GM20431 (cell line): ENCODE results near the gene USP34.

Experiments
- in situ Hi-C: fragments of 300-500 bp; cut with MseI, MboI; formaldehyde crosslinking; loops from one replicate; pipeline ENCODE4 v1.15.0; 2020; ENCODE audit warnings: low sequenced_read_pairs; ENCODE audit not compliant: unreplicated experiment

The USP34 gene

DNA sequence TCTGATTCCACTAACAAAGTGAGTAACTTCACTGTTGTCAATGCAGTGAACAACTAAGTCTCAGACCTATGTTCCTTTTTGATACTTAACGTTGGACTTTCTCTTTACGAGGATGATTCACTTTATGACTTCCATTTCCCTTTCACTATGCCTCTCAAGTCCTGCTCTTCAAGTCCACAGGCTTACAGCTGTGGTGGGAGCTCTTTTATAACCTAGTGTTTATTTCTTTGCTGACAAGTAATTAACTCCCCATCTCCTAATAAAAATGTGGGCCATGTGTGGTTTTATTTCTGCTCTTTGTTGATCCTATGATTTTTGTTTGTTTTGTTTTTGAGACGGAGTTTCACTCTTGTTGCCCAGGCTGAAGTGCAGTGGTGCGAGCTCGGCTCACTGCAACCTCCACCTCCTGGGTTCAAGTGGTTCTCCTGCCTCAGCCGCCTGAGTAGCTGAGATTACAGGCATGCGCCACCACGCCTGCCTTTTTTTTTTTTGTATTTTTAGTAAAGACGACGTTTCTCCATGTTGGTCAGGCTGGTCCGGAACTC is 142.1 kb downstream of the USP34 start:
- in situ Hi-C loops = no loop called here

DNA sequence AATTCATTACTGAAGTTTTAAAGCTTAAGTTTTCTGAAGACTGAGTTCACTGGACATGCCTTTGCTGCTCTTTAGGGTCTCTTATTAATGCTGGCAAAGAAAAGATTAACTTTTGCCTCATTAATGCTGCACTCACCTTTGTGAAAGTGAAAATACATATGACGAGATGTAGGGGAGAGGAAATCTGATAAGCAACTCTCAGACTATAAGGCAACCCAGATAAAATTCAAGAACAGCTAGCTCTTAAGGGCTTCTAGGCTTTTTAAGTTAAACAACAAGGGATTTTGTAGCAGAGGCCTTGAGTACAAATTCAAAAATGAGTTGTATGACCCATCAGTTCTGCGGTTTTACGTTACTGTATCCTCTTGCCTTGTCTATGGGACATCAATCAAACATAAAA is 143.7 kb downstream of the USP34 start:
- in situ Hi-C loops = no loop called here

DNA sequence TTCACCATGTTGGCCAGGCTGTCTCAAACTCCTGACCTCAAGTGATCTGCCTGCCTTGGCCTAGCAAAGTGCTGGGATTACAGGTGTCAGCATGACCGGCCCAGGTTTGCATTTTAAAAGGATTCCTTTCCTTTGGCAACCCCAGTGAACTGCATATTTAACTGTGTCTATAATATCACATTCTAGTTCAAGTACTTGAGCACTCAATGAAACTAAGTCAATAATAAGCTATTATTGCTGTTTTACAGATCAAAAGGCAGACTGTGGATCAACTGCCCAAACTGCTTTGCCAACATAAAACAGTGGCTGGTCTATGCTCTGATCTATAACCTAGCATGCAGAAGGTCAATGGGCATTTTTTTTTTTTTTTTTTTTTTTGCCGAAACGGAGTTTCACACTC is 144.5 kb downstream of the USP34 start:
- in situ Hi-C loops = no loop called here

DNA sequence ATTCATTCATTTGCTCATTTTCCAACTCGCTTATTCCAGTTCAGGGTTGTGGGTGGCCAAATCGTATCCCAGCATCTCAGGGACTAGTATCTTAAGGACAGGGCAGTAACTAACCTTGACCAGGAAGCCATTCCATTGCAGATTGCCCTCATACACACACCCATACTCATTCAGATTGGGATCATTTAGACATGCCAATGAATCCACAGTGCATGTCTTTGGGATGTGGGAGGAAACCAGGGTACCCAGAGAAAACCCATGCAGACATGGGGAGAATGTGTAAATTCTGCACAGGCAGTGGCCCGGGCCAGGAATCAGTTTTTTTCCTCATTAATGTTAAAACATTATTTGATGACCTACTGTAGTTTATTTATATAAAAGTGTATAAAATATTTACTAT is 150.7 kb downstream of the USP34 start:
- in situ Hi-C loops = no loop called here

DNA sequence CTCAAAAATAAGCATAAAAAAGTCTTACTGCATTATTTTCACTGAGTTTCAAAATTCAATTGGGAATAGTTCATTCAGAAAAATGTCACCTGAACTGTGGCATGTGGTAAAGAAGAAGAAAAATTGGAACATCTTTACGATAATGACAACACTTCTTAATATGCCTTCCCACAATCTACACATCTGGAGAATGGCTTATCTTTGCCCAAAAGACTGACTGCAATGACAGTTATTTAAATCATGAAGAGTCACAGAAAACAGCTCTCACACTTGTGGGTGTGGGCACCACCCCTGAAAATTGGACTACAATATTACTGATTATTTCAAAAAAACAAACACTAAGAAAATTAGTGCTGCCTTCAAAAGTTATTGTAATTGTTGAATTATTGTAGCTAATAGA is 152.3 kb downstream of the USP34 start:
- in situ Hi-C loops = no loop called here

DNA sequence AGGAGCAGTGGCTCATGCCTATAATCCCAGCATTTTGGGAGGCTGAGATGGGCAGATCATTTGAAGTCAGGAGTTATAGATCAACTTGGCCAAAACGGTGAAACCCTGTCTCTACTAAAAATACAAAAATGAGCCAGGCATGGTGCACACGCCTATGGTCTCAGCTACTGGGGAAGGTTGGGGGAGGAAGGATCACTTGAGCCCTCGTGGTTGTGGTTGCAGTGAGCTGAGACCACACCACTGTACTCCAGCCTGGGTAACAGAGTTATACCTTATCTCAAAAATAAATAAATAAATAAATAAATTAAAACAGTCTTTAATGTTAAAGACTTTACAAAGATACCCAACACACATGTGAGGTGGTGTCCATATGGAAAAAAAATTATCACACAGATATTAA is 174.9 kb downstream of the USP34 start:
- in situ Hi-C loops = no loop called here

DNA sequence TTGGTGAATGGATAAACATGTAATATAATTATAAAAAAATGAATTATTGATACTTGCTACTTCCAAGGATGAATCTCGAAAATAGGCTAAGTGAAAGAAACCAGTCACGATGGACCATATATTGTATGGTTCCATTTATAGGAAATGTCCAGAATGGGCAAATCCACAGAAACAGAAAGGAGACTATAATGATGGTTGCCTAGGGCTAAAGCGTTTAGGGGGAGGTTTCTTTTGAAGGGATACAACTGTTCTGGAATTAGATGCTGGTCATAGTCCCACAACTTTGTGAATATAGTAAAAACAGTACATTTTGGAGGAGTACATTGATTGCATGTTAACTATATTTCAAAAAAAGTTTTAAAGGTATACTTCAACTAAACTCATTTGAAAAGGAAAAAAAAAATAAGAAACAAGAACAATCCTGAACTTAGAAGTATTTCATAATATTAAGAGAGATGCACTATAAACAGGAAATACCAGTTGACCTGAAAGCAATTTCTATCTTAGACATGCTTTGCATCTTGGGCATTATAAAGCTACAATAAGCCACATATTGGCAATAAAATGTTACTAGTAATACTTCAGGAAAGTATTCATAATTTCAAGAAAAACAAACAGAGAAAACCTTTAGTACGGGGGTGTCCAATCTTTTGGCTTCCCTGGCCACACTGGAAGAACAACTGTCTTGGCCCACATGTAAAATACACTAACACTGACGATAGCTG is 178.9 kb downstream of the USP34 start:
- in situ Hi-C loops = no loop called here

DNA sequence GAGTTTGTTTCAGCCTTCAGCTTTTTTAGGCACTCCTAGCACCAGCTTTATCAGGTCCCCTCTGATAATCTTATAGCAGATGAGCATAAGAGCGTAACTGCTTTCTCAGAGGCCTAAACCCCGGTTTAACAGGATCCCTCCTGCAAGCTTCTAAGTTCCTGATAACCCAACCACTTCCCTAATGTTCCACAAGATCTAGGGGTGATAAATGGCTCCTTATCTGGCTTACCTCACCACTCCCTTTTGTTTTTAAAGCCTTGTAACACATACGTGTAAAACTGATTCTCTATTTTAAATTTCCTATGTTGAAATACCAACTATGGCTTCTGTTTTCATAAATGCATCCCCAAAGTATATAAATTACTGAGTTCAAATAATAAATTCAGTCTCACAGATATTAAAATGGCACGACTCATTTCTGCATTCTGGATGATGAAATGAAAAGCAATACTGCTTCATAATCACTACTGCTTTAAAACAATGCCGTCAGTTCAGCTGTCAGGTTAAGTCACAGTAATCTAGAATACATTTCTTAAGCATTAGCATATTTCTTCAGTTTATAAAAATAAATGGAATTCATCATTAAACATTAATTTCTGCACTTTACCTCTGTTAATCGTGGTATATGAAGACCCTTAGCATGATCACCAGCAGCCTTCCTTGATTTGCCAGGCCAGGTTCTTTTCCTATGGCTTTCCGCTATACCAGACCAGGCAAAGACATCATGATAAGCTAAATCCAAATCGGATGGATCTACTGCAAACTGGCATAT is 182.6 kb downstream of the USP34 start:
- in situ Hi-C loops = no loop called here

DNA sequence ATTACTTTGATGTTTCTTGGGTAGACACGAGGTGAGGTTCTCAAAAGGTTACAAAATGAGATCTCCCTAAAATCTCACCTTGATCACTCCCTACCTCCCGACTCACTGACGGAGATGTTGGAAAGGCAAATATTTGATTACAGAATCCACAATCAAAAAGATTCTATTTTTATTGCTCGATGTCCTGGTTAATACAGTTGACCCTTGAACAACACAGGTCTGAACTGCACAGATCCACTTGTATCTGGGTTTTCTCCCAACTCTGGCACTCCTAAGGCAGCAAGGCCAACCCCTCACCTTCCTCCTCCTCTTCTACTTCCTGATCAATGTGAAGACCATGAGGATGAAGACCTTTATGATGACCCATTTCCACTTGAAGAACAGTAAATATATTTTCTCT is 183.6 kb downstream of the USP34 start:
- in situ Hi-C loops = no loop called here

DNA sequence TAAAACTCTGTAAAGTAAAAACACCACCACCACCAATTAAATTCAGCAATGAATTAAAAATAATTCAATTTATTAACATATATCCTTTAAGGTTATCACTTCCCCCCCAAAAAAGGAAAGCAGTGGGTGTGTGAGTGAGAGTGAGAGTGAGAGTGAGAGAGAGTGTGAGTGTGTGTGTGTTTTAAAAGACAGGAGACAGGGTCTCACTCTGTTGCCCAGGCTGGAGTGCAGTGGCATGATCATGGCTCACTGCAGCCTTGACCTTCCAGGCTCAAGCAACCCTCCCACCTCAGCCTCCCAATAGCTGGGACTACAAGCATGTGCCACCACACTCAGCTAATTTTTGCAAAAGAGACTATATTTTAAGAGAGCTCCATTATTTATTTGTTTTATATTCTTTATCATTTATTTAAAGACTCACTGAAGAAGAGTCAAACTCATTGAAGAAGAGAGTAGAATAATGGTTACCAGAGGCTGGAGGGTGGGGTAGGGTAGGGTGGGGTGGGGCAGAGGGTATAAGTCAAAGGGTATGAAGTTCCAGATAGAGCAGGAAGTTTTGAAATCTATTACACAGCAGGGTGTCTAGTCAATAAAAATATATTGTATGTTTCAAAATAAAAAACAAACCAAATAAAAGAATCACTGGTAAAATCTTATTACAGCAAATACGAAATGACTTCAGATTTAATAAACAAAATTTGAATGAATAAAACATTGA is 187.3 kb downstream of the USP34 start:
- in situ Hi-C loops = no loop called here

DNA sequence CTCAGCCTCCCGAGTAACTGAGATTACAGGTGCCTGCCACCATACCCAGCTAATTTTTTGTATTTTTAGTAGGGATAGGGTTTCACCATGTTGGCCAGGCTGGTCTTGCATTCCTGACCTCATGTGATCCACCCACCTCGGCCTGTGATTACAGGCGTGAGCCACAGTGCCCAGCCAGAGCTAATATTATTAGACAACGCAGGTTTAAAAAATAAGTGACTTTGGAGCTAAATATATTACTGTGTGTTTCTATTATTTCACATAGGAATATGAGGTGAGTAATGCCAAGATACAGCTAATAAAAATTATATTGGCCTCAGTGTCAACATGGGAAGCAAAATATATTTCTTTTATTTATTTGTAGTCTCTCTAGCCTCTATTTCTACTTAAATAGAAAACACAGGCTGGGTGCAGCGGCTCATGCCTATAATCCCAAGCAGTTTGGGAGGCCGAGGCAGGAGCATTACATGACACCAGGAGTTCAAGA is 188.7 kb downstream of the USP34 start:
- in situ Hi-C loops = no loop called here

DNA sequence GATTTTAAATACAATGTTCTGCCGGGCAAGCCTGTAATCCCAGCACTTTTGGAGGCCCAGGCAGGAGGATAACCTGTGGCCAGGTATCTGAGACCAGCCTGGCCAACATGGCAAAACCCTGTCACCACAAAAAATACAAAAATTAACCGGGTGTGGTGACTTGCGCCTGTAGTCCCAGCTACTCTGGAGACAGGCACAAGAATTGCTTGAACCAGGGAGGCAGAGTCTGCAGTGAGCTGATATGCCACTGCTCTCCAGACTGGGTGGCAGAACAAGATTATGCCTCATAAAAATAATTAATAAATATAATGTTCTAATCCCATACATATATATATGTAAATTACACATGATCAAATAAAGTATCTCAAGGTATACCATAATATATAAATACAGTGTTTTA is 189.6 kb downstream of the USP34 start:
- in situ Hi-C loops = no loop called here

DNA sequence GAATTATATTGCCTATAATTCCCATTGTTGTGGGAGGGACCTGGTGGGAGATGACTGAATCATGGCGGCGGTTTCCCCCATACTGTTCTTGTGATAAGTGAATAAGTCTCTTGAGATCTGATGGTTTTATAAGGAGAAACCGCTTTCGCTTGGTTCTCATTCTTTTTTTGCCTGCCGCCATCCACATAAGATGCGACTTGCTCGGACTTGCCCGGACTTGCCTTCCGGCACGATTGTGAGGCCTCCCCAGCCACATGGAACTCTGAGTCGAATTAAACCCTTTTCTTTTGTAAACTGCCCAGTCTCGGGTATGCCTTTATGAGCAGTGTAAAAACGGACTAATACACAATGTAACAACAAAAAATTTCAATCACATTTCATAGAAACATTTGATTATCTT is 193.1 kb downstream of the USP34 start:
- in situ Hi-C loops = no loop called here

DNA sequence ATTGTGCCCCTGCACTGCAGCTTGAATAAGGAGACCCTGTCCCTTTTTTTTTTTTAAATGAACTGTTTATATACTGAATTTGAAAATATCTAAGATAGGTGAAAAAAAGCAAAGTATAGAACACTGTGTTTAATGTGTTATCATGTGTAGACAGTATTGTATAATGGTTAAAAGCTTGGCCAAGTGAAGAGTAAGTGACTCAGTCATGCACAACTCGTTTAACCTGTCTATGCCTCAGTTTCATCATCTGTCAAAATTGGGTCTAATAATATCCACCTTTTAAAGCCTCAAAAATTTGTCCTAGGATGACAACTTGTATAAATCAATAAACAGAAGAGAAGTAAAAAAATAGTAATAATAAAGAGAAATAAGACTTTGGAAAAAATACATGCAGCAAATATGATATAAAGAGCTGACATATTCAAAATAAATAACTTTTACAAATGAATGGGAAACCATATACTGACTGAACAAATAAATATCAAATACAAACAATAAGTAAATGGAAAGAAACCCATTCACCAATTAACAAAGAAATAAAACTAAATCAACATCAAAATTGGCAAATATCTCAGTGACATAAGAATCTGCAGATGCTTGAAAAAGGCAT is 195.2 kb downstream of the USP34 start:
- in situ Hi-C loops = no loop called here

DNA sequence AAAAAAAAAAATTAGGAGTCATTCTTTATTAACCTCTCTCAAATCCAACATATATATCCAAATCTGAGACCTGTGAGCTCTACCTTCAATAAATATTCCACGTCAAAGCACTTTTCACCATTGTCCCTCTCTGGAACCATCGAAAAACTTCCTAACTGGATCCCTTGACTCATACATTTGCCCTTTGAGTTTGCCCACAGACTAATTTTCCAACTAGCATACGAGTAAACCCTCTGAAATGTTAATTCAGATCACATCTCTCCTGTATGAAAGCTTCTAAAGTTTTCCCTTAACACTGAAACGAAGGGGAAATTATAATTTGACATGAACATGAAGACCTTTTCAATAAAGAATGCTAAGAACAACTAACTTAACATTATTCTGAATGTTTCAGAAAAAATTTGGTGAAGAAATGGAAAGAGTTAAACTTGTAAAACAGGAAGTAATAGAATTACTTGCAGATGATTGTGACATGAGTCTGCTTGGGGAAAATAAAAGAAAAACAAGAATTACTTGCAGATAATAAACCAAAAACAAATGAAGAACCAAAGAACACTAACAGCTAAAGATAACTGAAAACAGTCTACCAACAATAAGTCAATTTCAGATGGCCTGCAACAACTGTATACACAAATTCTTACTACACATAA is 198.3 kb downstream of the USP34 start:
- in situ Hi-C loops = no loop called here

DNA sequence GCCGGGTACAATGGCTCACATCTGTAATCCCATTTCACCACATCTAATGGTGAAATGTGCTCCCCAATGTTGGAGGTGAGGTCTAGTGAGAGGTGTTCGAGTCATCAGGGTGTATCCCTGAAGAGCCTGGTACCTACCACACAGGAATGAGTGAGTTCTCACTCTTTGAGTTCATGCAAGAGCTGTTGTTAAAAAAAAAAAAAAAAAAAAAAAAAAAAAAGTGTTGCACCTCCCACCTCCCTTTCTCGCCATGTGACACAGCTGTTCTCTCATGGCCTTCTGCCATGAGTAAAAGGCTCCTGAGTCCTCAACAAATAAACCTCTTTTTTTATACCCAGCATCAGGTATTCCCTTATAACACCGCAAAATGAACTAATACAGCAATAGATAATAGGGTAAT is 202.6 kb downstream of the USP34 start:
- in situ Hi-C loops = no loop called here

DNA sequence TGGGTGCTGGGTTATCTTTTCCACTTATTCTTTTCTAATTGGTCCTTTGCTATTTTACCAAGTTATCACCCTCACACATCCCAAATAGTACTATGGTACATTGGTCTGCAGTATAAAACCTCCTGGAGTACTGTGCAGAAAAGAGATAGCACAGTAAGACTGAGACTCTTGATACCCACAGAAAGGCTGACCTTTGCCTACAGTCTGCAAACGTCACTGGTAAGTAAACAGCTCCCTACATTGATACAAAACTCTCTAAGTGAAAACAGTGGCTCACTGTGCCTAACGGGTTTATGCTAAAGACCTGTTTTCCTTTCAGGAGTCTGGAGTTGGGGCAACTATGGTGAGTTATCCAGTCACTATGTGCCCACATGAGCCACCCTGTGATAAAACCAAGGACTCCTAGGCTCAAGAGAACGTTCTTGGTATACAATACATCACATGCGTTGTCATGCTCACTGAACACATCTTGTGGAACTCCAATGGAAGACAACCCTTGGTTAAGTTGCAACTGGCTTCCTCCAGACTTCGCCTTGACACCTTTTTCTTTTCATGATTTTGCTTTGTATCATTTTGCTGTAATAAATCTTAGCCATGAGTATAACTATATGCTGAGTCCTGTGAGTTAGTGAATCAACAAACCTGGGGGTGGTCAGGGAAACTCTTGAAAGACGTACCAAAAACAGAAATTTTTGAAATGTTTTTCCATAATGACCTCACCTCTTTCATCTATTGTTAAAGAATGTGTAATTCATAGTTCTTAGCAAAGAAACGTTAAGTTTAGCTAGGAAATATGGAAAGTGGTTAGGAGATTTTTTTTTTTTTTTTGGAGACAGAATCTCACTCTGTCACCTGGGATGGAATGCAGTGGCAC is 204.0 kb downstream of the USP34 start:
- in situ Hi-C loops = no loop called here

DNA sequence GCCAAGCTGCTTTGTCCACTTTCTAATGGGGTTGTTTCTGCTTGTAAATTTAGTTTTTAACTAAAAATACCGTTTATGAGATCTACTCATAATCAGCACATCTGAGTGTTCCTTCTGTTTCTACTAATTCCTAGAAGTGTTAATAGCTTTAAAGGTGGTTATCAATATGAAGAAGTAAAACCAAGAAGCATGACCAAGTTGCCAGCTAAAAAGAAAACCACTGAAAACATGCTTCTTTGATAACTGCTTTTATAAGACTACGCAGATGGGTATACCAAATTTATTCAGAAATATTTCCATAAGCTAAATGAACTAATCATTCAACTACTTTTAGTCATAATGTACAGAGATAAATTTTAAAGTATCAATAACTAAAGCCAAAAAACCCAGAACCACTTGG is 207.1 kb downstream of the USP34 start:
- in situ Hi-C loops = no loop called here

DNA sequence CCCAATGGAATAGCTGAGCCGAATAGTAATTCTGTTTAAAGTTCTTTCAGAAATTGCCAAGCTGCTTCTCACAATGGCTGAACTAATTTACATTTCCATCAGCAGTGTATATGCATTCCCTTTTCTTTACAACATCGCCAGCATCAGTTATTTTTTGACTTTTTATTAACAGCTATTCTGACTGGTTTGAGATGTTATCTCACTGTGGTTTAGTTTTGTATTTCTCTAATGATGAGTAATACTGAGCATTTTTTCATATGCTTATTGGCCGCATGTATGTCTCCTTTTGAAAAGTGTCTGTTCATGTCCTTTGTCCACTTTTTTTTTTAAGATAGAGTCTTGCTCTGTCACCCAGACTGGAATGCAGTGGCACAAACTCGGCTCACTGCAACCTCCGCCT is 208.2 kb downstream of the USP34 start:
- in situ Hi-C loops = no loop called here
